Activated T-cell treated with anti-CD3 and anti-CD28 coated beads, Interleukin-2, amount 50 U/mL, for 24 hours (primary cell): ENCODE data around the gene GPLD1.

Source experiments
- DNase-seq: peaks from one replicate; pipeline ENCODE4 v3.0.0-alpha.2; 2020
- H3K27ac Mint-ChIP-seq: 2 replicates; pipeline ENCODE4 v1.8.0; 2020; ENCODE audit warnings: mild to moderate bottlenecking, mixed read lengths
- H3K27me3 Mint-ChIP-seq: 2 replicates; pipeline ENCODE4 v1.8.0; 2020; ENCODE audit warnings: mixed read lengths
- H3K36me3 Mint-ChIP-seq: 2 replicates; pipeline ENCODE4 v1.8.0; 2020; ENCODE audit warnings: low read depth, mixed read lengths
- H3K4me1 Mint-ChIP-seq: 2 replicates; pipeline ENCODE4 v1.8.0; 2020; ENCODE audit warnings: low read depth, mixed read lengths
- H3K4me3 Mint-ChIP-seq: 2 replicates; pipeline ENCODE4 v1.8.0; 2020; ENCODE audit warnings: mild to moderate bottlenecking, moderate library complexity, mixed read lengths
- H3K9me3 Mint-ChIP-seq: 2 replicates; pipeline ENCODE4 v1.8.0; 2020; ENCODE audit warnings: mixed read lengths

The GPLD1 gene, protein sequence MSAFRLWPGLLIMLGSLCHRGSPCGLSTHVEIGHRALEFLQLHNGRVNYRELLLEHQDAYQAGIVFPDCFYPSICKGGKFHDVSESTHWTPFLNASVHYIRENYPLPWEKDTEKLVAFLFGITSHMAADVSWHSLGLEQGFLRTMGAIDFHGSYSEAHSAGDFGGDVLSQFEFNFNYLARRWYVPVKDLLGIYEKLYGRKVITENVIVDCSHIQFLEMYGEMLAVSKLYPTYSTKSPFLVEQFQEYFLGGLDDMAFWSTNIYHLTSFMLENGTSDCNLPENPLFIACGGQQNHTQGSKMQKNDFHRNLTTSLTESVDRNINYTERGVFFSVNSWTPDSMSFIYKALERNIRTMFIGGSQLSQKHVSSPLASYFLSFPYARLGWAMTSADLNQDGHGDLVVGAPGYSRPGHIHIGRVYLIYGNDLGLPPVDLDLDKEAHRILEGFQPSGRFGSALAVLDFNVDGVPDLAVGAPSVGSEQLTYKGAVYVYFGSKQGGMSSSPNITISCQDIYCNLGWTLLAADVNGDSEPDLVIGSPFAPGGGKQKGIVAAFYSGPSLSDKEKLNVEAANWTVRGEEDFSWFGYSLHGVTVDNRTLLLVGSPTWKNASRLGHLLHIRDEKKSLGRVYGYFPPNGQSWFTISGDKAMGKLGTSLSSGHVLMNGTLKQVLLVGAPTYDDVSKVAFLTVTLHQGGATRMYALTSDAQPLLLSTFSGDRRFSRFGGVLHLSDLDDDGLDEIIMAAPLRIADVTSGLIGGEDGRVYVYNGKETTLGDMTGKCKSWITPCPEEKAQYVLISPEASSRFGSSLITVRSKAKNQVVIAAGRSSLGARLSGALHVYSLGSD

GRCh38 chr6:24489470-24489869, at the start of gene GPLD1:
Gene GPLD1 (minus strand): TSS chr6:24489578. CDS start chr6:24489511, 67 bp downstream.
- H3K36me3 Mint-ChIP-seq, result no peaks in the 10 kb centered on the region
- no peak within 1 kb of the TSS for H3K27ac Mint-ChIP-seq
- no peaks in the 10 kb centered on the region for H3K9me3 Mint-ChIP-seq
- H3K27me3 Mint-ChIP-seq, result no peaks in the 10 kb centered on the region
- peaks cover 12% of the 10 kb centered on the region for H3K4me1 Mint-ChIP-seq
- no peak for DNase-seq
- no peak within 1 kb of the TSS for H3K4me3 Mint-ChIP-seq

GRCh38 chr6:24537771-24538385, 48.5 kb upstream of the GPLD1 start:
- no peaks in the 10 kb centered on the region for H3K27me3 Mint-ChIP-seq

DNA sequence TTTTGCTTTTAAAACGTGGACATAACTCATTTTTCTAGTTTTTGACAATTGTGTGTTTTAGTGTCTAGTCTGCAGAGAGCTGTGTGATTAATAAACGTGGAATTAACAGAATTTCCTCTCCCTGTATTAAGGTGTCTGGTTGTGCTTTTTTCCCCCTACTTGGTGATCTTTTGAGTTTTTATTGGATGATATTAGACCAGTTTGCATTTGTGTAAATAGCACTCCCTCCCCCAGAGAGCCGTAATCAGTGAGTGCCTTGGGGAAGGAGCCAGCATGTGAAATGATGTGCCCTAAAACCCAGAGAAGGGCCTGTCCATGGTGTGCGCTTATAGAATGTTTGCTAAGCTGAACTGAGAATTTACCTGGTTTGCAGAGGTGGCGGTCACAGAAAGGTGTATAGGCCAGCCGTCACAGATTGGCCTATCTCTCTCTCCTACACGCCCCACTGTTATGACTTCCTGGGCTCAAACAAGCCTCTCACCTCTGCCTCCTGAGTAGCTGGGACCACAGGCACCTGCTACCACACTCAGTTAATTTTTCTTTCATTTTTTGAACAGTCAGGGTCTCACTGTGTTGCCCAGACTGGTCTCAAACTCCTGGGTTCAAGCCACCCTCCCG, 47.8 kb upstream of the GPLD1 start:
- Mint-ChIP-seq H3K27me3 (no peaks in the 10 kb centered on the region), H3K36me3 (peaks cover 34% of the 10 kb centered on the region), H3K4me3 (no peak overlapping the region), H3K27ac (no peak overlapping the region), H3K9me3 (no peaks in the 10 kb centered on the region), H3K4me1 (no peaks in the 10 kb centered on the region)
- no peak for DNase-seq

More at GRCh38 chr6:24537771-24538385, 48.5 kb upstream of the GPLD1 start:
- Mint-ChIP-seq H3K4me3 (no peak overlapping the region), H3K4me1 (no peaks in the 10 kb centered on the region), H3K27ac (no peak overlapping the region), H3K36me3 (peaks cover 31% of the 10 kb centered on the region), H3K9me3 (no peaks in the 10 kb centered on the region)
- DNase-seq, result no peak

DNA sequence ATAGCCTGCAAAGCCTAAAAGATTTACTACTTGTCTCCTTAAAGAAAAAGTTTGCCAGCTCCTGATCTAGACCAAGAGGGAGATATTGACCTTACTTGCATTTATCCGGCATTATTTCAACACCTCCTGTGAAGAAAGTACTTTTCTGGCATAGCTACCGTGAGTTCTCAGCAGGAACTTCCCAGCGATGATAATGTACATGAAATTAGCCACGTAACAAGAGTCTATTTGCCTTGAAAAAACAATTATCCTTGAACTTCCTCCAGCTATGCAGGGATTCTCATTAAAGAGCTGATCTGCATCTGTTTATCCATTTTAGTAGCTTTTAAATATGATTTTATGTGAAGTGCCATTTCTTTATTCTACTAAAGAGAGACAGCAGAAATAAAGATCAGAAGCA, 47.1 kb upstream of the GPLD1 start:
- H3K27ac Mint-ChIP-seq, result no peak overlapping the region
- H3K27me3 Mint-ChIP-seq, result no peaks in the 10 kb centered on the region
- no peaks in the 10 kb centered on the region for H3K9me3 Mint-ChIP-seq
- peaks cover 39% of the 10 kb centered on the region for H3K36me3 Mint-ChIP-seq
- no peak for DNase-seq
- H3K4me1 Mint-ChIP-seq, result no peaks in the 10 kb centered on the region
- no peak overlapping the region for H3K4me3 Mint-ChIP-seq

- Mint-ChIP-seq H3K9me3 (no peaks in the 10 kb centered on the region), H3K27ac (no peak overlapping the region), H3K4me3 (no peak overlapping the region), H3K4me1 (no peaks in the 10 kb centered on the region), H3K27me3 (no peaks in the 10 kb centered on the region), H3K36me3 (peaks cover 47% of the 10 kb centered on the region)
- no peak for DNase-seq
Observed at GRCh38 chr6:24535210-24535609, 45.8 kb upstream of the GPLD1 start.

GRCh38 chr6:24534329-24534728, 45.0 kb upstream of the GPLD1 start:
- H3K27ac Mint-ChIP-seq, result no peak overlapping the region
- no peaks in the 10 kb centered on the region for H3K4me1 Mint-ChIP-seq
- H3K27me3 Mint-ChIP-seq, result no peaks in the 10 kb centered on the region

DNA sequence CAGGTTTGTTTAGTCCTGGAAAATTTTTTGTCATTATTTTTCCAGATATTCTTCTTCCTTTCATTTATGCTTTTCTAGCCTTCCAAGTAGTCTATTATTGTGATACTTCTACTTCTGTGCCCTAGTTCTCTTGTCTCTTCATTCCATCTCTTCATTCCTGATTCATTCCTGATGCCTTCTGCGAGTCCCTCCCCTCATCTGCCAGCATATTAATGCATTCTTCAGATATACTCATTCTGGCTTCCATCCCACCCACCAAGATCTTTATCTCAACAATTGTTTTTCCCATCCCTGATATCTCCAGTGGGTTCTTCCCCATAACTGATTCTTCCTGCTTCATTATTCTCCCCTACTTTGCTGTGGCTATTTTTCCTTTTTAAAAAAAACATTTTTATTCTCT, 40.6 kb upstream of the GPLD1 start:
- Mint-ChIP-seq H3K36me3 (peaks cover 45% of the 10 kb centered on the region), H3K4me3 (no peak overlapping the region), H3K27ac (no peak overlapping the region), H3K4me1 (peaks cover 7% of the 10 kb centered on the region), H3K27me3 (no peaks in the 10 kb centered on the region), H3K9me3 (no peaks in the 10 kb centered on the region)
- no peak for DNase-seq

More at GRCh38 chr6:24534329-24534728, 45.0 kb upstream of the GPLD1 start:
- H3K9me3 Mint-ChIP-seq, result no peaks in the 10 kb centered on the region
- H3K36me3 Mint-ChIP-seq, result peaks cover 53% of the 10 kb centered on the region
- DNase-seq, result no peak
- H3K4me3 Mint-ChIP-seq, result no peak overlapping the region

GRCh38 chr6:24524805-24525204, 35.4 kb upstream of the GPLD1 start:
- Mint-ChIP-seq H3K4me1 (peaks cover 11% of the 10 kb centered on the region), H3K27me3 (no peaks in the 10 kb centered on the region), H3K36me3 (peaks cover 17% of the 10 kb centered on the region), H3K27ac (no peak overlapping the region), H3K9me3 (no peaks in the 10 kb centered on the region), H3K4me3 (no peak overlapping the region)
- no peak for DNase-seq

DNA sequence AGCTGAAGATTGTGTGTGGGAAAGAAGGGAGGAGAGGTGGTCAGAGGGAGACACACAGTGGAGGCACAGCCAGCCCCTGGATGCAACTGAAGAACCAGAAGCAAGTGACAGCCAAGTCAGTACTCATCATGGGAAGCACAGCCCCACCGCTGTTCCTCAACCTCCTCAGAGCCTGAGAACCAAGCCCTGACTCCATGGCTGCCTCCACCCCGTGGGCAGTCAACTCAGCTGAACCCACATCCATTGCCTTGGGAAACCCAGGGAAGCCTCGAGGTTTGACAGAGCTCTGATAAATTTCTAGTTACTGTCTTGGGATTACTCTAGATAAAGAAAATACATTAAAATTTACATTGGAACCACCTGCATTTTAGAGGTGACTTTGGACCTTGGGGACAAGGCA, 35.0 kb upstream of the GPLD1 start:
- Mint-ChIP-seq H3K4me3 (no peak overlapping the region), H3K27me3 (no peaks in the 10 kb centered on the region), H3K9me3 (no peaks in the 10 kb centered on the region), H3K36me3 (peaks cover 16% of the 10 kb centered on the region), H3K27ac (no peak overlapping the region), H3K4me1 (peaks cover 11% of the 10 kb centered on the region)
- no peak for DNase-seq

GRCh38 chr6:24522228-24523176, 33.1 kb upstream of the GPLD1 start:
- H3K4me1 Mint-ChIP-seq, result peaks cover 7% of the 10 kb centered on the region
- peaks cover 17% of the 10 kb centered on the region for H3K36me3 Mint-ChIP-seq
- no peak overlapping the region for H3K4me3 Mint-ChIP-seq
- no peaks in the 10 kb centered on the region for H3K27me3 Mint-ChIP-seq
- H3K9me3 Mint-ChIP-seq, result no peaks in the 10 kb centered on the region
- no peak for DNase-seq
- H3K27ac Mint-ChIP-seq, result no peak overlapping the region

DNA sequence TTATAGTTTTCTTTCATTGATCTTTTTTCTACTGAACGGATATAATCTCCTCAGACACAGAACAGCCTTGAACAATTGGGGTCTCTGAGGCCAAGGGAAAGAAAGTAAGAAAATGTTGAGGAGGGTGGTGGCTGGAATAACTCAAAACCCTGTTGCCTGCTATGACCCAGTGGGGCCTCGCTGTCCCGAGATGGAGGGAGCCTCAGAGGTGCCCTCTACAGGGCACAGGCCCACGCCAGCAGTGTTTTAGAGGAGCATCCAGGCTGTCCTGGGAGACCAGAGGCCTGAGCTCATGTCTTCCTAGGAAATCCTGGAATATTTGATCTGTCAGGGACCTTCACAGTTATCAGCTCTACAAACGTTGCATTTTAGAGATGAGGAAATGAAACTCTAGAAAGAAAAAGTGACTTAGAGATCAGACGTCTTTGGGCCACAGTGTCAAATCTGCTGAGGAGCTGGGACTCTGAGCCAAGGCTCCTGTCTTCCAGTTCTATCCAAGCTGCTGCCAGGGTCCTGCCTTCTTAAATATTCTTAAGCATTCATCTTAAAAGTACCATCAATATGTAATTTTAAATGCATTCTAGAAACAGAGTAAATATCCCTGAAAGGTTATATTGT, 31.7 kb upstream of the GPLD1 start:
- no peaks in the 10 kb centered on the region for H3K9me3 Mint-ChIP-seq
- DNase-seq, result peak; percentile 47
- H3K27me3 Mint-ChIP-seq, result no peaks in the 10 kb centered on the region
- peaks cover 4% of the 10 kb centered on the region for H3K4me1 Mint-ChIP-seq
- H3K27ac Mint-ChIP-seq, result peak overlapping the region; percentile 40
- H3K36me3 Mint-ChIP-seq, result peaks cover 22% of the 10 kb centered on the region
- no peak overlapping the region for H3K4me3 Mint-ChIP-seq

- Mint-ChIP-seq H3K27me3 (no peaks in the 10 kb centered on the region), H3K27ac (peak overlapping the region; percentile 69)
- no peak for DNase-seq
Observed at GRCh38 chr6:24517659-24518543, 28.5 kb upstream of the GPLD1 start.

More at GRCh38 chr6:24517659-24518543, 28.5 kb upstream of the GPLD1 start:
- H3K4me3 Mint-ChIP-seq, result no peak overlapping the region
- H3K9me3 Mint-ChIP-seq, result no peaks in the 10 kb centered on the region
- peaks cover 34% of the 10 kb centered on the region for H3K36me3 Mint-ChIP-seq
- peaks cover 4% of the 10 kb centered on the region for H3K4me1 Mint-ChIP-seq
